ENCODE results near the gene IGFN1. TPM values are rescaled to one million over a fixed set of nuclear protein-coding genes. Genes with fewer than 3 reads are reported as not detected.

The IGFN1 gene
- polyA plus RNA-seq, 1 of the 3 experiments (the other 2 are of a cell fraction) = 0.18 TPM

DNA sequence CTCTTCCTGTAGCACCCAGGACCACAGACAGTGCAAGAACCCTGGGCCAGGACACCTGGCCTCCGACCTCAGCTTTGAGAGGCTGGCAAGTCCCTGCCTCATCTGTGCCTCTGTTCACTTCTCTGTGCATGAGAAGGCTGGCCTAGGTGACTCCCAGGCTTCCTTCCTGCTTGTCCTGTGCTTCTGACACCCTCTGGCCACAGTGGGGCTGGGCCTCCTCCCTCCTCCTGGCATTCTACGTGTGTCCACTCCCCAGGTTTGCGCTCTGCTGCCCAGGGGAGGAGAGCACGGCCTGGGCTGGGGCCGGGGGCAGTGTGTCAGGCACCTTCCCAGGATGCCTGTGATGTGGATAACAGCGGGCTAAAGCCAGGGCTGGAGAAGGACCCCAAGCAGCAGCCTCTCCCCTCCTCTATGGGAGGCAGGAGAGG lies 62.3 kb downstream of the IGFN1 start:
- Histone ChIP-seq H3K9ac (no peak overlapping the region), H3K36me3 (replicated peaks in 1 of 2; ENCODE audit: control insufficient read depth in 1 of 2, insufficient read depth in 2 of 2, low read length in 1 of 2) (no peaks in the 10 kb centered on the region), H3K9me2 (no peaks in the 10 kb centered on the region), H2AFZ (ENCODE audit: low read depth) (no peak overlapping the region), H3K4me3 (ENCODE audit: low read depth in 2 of 2, low read length in 1 of 2) (no peak overlapping the region), H3K27me3 (ENCODE audit: insufficient read depth) (no peaks in the 10 kb centered on the region), H3K4me2 (no peak overlapping the region), H3K27ac (ENCODE audit: low read depth in 2 of 2, low read length in 1 of 2) (no peak overlapping the region), H3K9me3 (no peaks in the 10 kb centered on the region), H3F3A (replicated peaks; ENCODE audit: insufficient read depth) (no peaks in the 10 kb centered on the region), H3K79me2 (ENCODE audit: insufficient read depth) (no peaks in the 10 kb centered on the region), H3K4me1 (ENCODE audit: control insufficient read depth in 1 of 2, insufficient read depth in 2 of 2, low read depth in 1 of 2, low read length in 1 of 2) (peaks cover 0 to 11% of the 10 kb centered on the region in 2 experiments; a peak in 1 of 4 replicates), H4K20me1 (ENCODE audit: insufficient read depth) (no peaks in the 10 kb centered on the region)
- DNase-seq = no peak
- CTCF ChIA-PET = interaction anchor here (1.2 to 8.7 kb wide), 5 partner anchors 12 to 156 kb away, joined by 3 to 329 read pairs (median 49); no protein-coding TSS in a partner anchor
- 40% methylated on average over 3 of the region's 6 CpGs for WGBS (ENCODE audit: low lambda C conversion rate)
- TF ChIP-seq RAD21 (IDR thresholded peaks at IDR 0.05; ENCODE audit: low read length) = no peak
- no peak for TF ChIP-seq USF2 (IDR thresholded peaks at IDR 0.05; ENCODE audit: borderline replicate concordance, low read depth, low read length)
- no peak for TF ChIP-seq MXI1 (IDR thresholded peaks at IDR 0.05; ENCODE audit: low read depth, low read length)
- TF ChIP-seq PBX3 (IDR thresholded peaks at IDR 0.05) = no peak
- TF ChIP-seq NRF1 (IDR thresholded peaks at IDR 0.05; ENCODE audit: low read depth, low read length) = no peak
- TF ChIP-seq, protein P1, sequence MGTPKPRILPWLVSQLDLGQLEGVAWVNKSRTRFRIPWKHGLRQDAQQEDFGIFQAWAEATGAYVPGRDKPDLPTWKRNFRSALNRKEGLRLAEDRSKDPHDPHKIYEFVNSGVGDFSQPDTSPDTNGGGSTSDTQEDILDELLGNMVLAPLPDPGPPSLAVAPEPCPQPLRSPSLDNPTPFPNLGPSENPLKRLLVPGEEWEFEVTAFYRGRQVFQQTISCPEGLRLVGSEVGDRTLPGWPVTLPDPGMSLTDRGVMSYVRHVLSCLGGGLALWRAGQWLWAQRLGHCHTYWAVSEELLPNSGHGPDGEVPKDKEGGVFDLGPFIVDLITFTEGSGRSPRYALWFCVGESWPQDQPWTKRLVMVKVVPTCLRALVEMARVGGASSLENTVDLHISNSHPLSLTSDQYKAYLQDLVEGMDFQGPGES (IDR thresholded peaks at IDR 0.05; ENCODE audit: low read depth, low read length) = no peak
- TF ChIP-seq, protein P2, sequence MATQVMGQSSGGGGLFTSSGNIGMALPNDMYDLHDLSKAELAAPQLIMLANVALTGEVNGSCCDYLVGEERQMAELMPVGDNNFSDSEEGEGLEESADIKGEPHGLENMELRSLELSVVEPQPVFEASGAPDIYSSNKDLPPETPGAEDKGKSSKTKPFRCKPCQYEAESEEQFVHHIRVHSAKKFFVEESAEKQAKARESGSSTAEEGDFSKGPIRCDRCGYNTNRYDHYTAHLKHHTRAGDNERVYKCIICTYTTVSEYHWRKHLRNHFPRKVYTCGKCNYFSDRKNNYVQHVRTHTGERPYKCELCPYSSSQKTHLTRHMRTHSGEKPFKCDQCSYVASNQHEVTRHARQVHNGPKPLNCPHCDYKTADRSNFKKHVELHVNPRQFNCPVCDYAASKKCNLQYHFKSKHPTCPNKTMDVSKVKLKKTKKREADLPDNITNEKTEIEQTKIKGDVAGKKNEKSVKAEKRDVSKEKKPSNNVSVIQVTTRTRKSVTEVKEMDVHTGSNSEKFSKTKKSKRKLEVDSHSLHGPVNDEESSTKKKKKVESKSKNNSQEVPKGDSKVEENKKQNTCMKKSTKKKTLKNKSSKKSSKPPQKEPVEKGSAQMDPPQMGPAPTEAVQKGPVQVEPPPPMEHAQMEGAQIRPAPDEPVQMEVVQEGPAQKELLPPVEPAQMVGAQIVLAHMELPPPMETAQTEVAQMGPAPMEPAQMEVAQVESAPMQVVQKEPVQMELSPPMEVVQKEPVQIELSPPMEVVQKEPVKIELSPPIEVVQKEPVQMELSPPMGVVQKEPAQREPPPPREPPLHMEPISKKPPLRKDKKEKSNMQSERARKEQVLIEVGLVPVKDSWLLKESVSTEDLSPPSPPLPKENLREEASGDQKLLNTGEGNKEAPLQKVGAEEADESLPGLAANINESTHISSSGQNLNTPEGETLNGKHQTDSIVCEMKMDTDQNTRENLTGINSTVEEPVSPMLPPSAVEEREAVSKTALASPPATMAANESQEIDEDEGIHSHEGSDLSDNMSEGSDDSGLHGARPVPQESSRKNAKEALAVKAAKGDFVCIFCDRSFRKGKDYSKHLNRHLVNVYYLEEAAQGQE (IDR thresholded peaks at IDR 0.05; ENCODE audit: low read depth, low read length) = no peak
- no peak for TF ChIP-seq USF1 (IDR thresholded peaks at IDR 0.05; ENCODE audit: borderline replicate concordance, low read depth)
- TF ChIP-seq CHD2 (IDR thresholded peaks at IDR 0.05; ENCODE audit: low read length, partially characterized antibody) = no peak
- TF ChIP-seq FOXM1 (IDR thresholded peaks at IDR 0.05; ENCODE audit: low read depth) = no peak
- TF ChIP-seq RXRA (IDR thresholded peaks at IDR 0.05; ENCODE audit: borderline replicate concordance, low read depth) = no peak
- no peak for TF ChIP-seq POLR2AphosphoS5 (IDR thresholded peaks at IDR 0.05; ENCODE audit: low read depth, low read length)
- no peak for TF ChIP-seq NFIC (IDR thresholded peaks at IDR 0.05; ENCODE audit: borderline replicate concordance)
- TF ChIP-seq SIN3A (IDR thresholded peaks at IDR 0.05; ENCODE audit: borderline replicate concordance, low read depth, low read length) = no peak
- no peak for TF ChIP-seq RCOR1 (IDR thresholded peaks at IDR 0.05; ENCODE audit: low read length)
- no peak for TF ChIP-seq ELF1 (IDR thresholded peaks at IDR 0.05)
- TF ChIP-seq EZH2phosphoT487 (IDR thresholded peaks at IDR 0.05; ENCODE audit: borderline replicate concordance, low read depth) = no peak
- TF ChIP-seq, protein P3, sequence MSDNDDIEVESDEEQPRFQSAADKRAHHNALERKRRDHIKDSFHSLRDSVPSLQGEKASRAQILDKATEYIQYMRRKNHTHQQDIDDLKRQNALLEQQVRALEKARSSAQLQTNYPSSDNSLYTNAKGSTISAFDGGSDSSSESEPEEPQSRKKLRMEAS (IDR thresholded peaks at IDR 0.05; ENCODE audit: low read depth) = no peak
- POLR2A ChIA-PET = no interaction called here
